ENCODE results near the gene SLC23A2. TPM values are rescaled to one million over a fixed set of nuclear protein-coding genes. Genes with fewer than 3 reads are reported as not detected.
"Not testable (repeated sequence)": the region's sequence is repeated elsewhere in the genome, so short reads cannot be mapped to it uniquely, and the experiment has no call there.

SLC23A2 gene
- total RNA-seq, 4 donors from 2014 or later, result 17.1 to 22.9 (median 20.1) TPM

DNA sequence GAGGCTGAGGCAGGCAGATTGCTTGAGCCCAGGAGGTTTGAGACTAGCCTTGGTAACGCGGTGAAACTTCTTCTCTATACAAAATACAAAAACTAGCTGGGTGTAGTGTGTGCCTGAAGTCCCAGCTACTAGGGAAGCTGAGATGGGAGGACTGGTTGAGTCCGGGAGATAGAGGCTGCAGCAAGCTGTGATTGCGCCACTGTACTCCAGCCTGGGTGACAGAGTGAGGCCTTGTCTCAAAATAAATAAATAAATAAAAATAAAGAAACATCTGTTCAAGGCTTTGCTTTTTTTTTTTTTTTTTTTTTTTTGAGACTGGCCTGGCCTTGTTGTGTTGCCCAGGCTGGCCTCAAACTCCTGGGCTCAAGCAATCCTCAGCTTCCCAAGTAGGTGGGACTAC, 23.7 kb upstream of the SLC23A2 start:
- ATAC-seq (ENCODE audit: low FRiP score), result no peak
- DNase-seq (ENCODE audit: low spot score), result no peak
- TF ChIP-seq, protein P1, sequence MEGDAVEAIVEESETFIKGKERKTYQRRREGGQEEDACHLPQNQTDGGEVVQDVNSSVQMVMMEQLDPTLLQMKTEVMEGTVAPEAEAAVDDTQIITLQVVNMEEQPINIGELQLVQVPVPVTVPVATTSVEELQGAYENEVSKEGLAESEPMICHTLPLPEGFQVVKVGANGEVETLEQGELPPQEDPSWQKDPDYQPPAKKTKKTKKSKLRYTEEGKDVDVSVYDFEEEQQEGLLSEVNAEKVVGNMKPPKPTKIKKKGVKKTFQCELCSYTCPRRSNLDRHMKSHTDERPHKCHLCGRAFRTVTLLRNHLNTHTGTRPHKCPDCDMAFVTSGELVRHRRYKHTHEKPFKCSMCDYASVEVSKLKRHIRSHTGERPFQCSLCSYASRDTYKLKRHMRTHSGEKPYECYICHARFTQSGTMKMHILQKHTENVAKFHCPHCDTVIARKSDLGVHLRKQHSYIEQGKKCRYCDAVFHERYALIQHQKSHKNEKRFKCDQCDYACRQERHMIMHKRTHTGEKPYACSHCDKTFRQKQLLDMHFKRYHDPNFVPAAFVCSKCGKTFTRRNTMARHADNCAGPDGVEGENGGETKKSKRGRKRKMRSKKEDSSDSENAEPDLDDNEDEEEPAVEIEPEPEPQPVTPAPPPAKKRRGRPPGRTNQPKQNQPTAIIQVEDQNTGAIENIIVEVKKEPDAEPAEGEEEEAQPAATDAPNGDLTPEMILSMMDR (IDR thresholded peaks at IDR 0.05), result no peak

DNA sequence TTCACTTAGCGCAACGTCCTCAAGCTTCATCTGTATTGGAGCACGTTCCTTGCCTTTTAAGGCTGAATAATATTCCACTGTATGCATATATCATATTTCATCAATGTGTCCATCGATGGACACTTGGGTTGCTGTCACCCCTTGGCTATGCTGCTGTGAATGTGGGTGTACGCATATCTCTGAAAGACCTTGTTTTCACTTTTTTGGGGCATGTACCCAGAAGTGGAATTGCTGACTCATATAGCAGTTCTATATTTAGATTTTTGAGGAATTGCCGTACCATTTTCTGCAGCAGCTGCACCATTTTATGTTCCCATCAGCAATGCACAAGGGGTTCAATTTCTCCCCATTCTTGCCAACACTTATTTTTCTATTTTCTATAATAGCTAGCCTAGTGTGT, 22.8 kb upstream of the SLC23A2 start:
- no peak for DNase-seq (ENCODE audit: low spot score)
- TF ChIP-seq, protein P1 (IDR thresholded peaks at IDR 0.05), result no peak
- no peak for ATAC-seq (ENCODE audit: low FRiP score)

DNA sequence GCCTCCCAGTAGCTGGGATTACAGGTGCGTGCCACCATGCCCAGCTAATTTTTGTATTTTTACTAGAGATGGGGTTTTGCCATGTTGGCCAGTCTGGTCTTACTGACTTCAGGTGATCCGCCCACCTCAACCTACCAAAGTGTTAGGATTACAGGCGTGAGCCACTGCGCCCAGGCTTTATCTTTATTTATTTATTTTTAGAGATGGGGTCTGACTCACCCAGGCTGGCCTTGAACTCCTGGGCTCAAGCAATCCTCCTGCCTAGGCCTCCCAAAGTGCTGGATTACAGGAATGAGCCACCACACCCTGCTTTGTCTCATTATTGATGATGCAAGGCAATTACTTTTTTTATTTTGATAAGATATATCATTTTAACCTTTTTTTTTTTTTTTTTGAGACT, 21.9 kb upstream of the SLC23A2 start:
- ATAC-seq (ENCODE audit: low FRiP score), result not testable (repeated sequence)

DNA sequence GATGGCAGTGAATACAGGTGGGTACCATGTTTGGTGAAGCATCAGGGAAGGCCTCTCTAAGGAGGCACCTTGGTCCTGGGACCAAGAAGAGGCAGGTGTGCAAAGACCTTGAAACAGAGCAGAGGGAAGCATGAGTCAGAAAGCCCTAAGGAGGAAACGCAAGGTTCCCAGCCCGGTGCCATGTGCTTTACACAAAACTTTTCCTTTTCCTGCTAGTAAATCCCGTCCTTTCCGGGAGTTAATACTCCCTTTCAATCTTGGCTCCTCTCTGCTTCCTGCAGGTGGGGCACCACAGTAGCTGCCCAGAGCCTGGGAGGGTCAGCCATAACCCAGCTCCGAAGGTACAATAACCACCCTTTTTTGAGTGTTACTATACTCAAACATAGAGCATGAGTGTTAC, 19.4 kb upstream of the SLC23A2 start:
- DNase-seq (ENCODE audit: low spot score) (no peak), ATAC-seq (ENCODE audit: low FRiP score) (no peak)
- TF ChIP-seq, protein P1 (IDR thresholded peaks at IDR 0.05), result no peak

More for the DNA sequence above, 21.9 kb upstream of the SLC23A2 start:
- DNase-seq (ENCODE audit: low spot score), result not testable (repeated sequence)

DNA sequence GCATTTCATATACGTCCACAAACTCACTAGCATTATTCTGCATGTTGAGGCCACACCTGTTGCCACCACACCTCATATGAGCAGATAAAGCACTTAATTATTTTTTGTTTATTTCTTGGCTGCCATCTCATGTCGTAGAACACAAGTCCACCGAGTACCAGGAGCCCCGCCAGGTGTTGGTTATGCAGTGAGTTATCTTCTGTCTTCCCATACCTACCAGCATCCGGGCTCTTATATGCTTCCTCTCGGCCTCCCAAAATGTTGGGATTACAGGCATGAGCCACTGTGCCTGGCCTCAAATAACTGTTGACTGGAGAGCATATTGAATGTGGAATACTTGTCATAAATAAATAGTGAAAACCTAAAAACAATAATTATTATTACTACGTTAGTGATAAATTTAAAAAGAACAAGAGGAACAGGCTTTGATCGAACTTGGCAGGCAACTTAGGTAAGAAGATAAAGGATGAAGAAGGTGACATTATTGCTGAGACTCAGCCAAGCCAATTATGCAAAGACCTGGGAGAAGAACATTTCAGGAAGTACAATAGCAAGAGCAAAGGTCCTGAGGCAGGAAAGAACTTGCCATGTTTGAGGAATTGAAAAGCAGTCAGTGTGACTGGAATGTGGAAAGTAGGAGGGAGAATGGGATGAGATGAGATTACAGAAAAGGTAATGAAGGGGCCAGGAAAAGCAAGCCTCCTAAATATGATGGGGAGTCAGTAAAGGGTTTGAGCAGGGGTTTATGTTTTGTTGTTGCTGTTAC, 12.6 kb upstream of the SLC23A2 start:
- TF ChIP-seq, protein P1 (IDR thresholded peaks at IDR 0.05), result no peak
- no peak for ATAC-seq (ENCODE audit: low FRiP score)
- no peak for DNase-seq (ENCODE audit: low spot score)

DNA sequence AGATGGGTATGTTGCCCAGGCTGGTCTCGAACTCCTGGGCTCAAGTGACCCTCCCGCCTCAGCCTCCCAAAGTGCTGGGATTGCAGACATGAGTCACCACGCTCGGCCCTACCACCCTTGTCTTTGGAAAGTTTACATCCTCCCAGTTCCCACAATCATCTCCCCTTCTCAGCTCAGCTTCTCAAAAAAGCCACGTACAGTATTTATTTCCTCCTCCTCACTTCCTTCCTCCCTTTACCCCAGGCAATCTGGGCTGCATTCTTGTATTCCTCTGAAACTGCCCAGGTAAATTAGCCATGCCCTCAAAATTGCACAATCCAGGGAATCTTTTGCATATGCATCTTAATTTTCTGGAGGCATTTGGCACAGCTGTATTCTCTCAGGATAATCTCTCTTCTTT, 7.4 kb upstream of the SLC23A2 start:
- no peak for ATAC-seq (ENCODE audit: low FRiP score)
- DNase-seq (ENCODE audit: low spot score), result no peak
- TF ChIP-seq, protein P1 (IDR thresholded peaks at IDR 0.05), result no peak

DNA sequence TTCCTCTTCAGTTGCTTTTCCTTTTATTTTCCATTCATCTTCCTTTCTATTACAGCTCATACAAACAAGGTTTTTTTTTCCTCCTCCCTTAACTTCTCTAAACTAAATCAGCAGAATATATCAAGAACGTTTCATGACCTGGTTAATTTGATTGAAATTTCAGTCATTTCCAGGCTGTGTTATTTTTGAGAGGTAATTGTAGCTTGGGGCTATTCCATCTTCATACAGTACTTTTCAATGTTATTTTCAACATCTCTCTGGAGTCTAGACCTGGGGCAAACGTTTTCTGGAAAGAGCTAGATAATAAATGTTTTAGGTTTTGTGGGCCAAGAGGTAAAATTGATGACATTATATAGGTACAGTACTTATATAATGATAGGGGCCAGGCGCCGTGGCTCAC, 4.0 kb upstream of the SLC23A2 start:
- no peak for ATAC-seq (ENCODE audit: low FRiP score)
- DNase-seq (ENCODE audit: low spot score), result no peak

DNA sequence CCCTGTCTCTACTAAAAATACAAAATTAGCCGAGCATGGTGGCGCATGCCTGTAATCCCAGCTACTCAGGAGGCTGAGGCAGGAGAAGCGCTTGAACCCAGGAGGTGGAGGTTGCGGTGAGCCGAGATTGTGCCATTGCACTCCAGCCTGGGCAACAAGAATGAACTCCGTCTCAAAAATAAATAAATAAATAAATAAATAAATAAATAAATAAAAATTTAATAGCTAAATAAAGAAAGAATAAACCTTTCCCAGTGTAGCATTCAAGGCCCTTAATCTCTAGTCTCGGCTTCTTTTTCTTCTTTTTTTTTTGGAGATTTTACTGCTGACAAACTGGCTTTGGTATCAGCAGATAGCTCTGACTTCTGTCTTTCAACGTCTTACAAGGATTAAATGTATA, 3.5 kb upstream of the SLC23A2 start:
- not testable (repeated sequence) for DNase-seq (ENCODE audit: low spot score); ATAC-seq (ENCODE audit: low FRiP score)

More for the DNA sequence above, 4.0 kb upstream of the SLC23A2 start:
- TF ChIP-seq, protein P1 (IDR thresholded peaks at IDR 0.05), result no peak
